Uterus (tissue), 4 donors: ENCODE measurements around the gene DIAPH3. TPM values are rescaled to one million over a fixed set of nuclear protein-coding genes. Genes with fewer than 3 reads are reported as not detected.

Experiments used
- DNase-seq, 2 donors: peaks; one replicate each; pipeline ENCODE4 v3.0.0-alpha.2; 2019 to 2020
- H3K27ac ChIP-seq, 2 donors: fragments of 200-600 bp; sonication (generic); 1 replicate in 1 of 2; 2 replicates in 1 of 2; pipeline ENCODE4 v1.5.1; 2016 to 2018
- H3K27me3 ChIP-seq, 2 donors: fragments of 200-600 bp; sonication (generic); one replicate each; pipeline ENCODE4 v1.5.1; 2018 to 2019; ENCODE audit warnings: control low read depth in 1 of 2
- H3K36me3 ChIP-seq, 2 donors: fragments of 200-600 bp; sonication (generic); one replicate each; pipeline ENCODE4 v1.5.1; 2019; ENCODE audit warnings: control low read depth in 1 of 2
- H3K4me1 ChIP-seq, 2 donors: fragments of 200-600 bp; sonication (generic); one replicate each; pipeline ENCODE4 v1.5.1; 2018 to 2019; ENCODE audit warnings: control low read depth in 1 of 2
- H3K4me3 ChIP-seq, 2 donors: fragments of 200-600 bp; sonication (generic); 1 replicate in 1 of 2; 2 replicates in 1 of 2; pipeline ENCODE4 v1.5.1; 2018 to 2019; ENCODE audit warnings: mild to moderate bottlenecking in 1 of 2
- H3K9me3 ChIP-seq, 2 donors: fragments of 200-600 bp; sonication (generic); one replicate each; pipeline ENCODE4 v1.5.1; 2019; ENCODE audit warnings: control low read depth in 1 of 2
- CTCF ChIP-seq, 4 experiments: fragments of 200-600 bp in 2 of 4; fragments of 450-650 bp in 2 of 4; sonication (generic) in 2 of 4; IDR thresholded peaks; one replicate each; pipeline ENCODE4 v1.5.1; 2016 to 2019; ENCODE audit warnings: antibody characterized with exemption in 4 of 4, mild to moderate bottlenecking in 2 of 4, moderate library complexity in 1 of 4
- POLR2A ChIP-seq, 2 donors: fragments of 450-650 bp; IDR thresholded peaks; one replicate each; pipeline ENCODE4 v1.6.1; 2016; ENCODE audit warnings: antibody characterized with exemption in 2 of 2, mild to moderate bottlenecking in 1 of 2, moderate library complexity in 1 of 2
- intact Hi-C: fragments of 100-400 bp; cut with DNase I; formaldehyde crosslinking; loops from one replicate; pipeline ENCODE4 v1.15.1; 2023; ENCODE audit warnings: low total_unique reads
- total RNA-seq, 4 donors: library from RNA; depleted of rRNA in 3 of 4; stranded (reverse); fragments of >200 nt in 3 of 4; gene quantifications; one replicate each; pipeline versions ENCODE4 v1.1.0 to v1.2.4, GENCODE V29; 2014 to 2023
- donor health status: DM: yes; HTN: yes; CAD: no.

Gene DIAPH3
- total RNA-seq, 4 donors from 2014 or later, result 11.4 TPM; not detected in 3

GRCh38 chr13:60134376-60134775 lies 29.4 kb downstream of the DIAPH3 start:
- Histone ChIP-seq H3K36me3 (no peaks in the 10 kb centered on the region), H3K4me1 (no peaks in the 10 kb centered on the region), H3K27ac (no peak overlapping the region), H3K9me3 (no peaks in the 10 kb centered on the region), H3K27me3 (no peaks in the 10 kb centered on the region), H3K4me3 (no peak overlapping the region)
- no peak for DNase-seq
- intact Hi-C loops, result no loop called here
- TF ChIP-seq CTCF (IDR thresholded peaks at IDR 0.05), result no peak
- TF ChIP-seq POLR2A (IDR thresholded peaks at IDR 0.05), result no peak

- no peak overlapping the region for H3K27ac ChIP-seq
- no peaks in the 10 kb centered on the region for H3K27me3 ChIP-seq
- H3K9me3 ChIP-seq, result no peaks in the 10 kb centered on the region
- no peak for DNase-seq
- no peaks in the 10 kb centered on the region for H3K4me1 ChIP-seq
- no peak overlapping the region for H3K4me3 ChIP-seq
- intact Hi-C loops, result no loop called here
- TF ChIP-seq CTCF (IDR thresholded peaks at IDR 0.05) (no peak), POLR2A (IDR thresholded peaks at IDR 0.05) (no peak)
- H3K36me3 ChIP-seq, result no peaks in the 10 kb centered on the region
These were observed 42.4 kb downstream of the DIAPH3 start for GRCh38 chr13:60121337-60121687.

DNA sequence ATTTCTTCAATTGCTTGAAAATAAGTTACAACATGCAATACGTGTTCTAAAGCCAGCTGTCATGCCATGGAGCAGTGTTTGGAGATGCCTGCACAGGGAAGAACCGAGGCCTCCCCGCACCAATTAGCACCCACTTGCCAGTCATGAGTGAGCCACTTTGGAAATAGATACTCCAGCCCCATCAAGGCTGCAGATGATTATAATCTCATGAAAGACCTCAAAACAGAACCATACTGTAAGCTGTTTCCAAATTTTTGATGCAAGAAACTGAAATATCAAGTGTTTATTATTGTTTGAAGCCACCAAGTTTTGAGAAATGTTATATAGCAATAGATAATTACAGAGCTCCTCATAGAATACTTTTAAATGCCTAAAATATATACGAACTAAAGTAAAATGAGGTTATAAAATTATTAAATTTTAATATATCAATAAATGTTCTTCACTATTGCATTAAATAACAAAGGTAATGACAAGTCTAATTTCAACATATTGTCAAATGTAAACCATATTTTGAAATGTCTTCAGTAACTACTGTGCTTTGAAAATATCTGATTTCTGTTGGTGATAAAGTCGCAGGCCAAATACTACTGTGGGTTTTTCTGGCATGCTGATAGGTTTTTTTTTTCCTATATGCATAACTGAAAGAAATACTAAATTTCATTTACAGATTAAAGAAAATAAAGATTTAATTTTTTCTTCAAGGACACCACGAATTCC lies 43.0 kb downstream of the DIAPH3 start:
- H3K4me3 ChIP-seq, result no peak overlapping the region
- TF ChIP-seq CTCF (IDR thresholded peaks at IDR 0.05) (no peak), POLR2A (IDR thresholded peaks at IDR 0.05) (no peak)
- no peak for DNase-seq
- H3K9me3 ChIP-seq, result no peaks in the 10 kb centered on the region
- no peak overlapping the region for H3K27ac ChIP-seq
- no peaks in the 10 kb centered on the region for H3K36me3 ChIP-seq
- H3K27me3 ChIP-seq, result no peaks in the 10 kb centered on the region
- no peaks in the 10 kb centered on the region for H3K4me1 ChIP-seq
- intact Hi-C loops, result no loop called here

- intact Hi-C loops, result no loop called here
- Histone ChIP-seq H3K9me3 (no peaks in the 10 kb centered on the region), H3K27me3 (no peaks in the 10 kb centered on the region), H3K36me3 (no peaks in the 10 kb centered on the region), H3K4me1 (no peaks in the 10 kb centered on the region), H3K27ac (no peak overlapping the region), H3K4me3 (no peak overlapping the region)
- no peak for DNase-seq
- TF ChIP-seq POLR2A (IDR thresholded peaks at IDR 0.05) (no peak), CTCF (IDR thresholded peaks at IDR 0.05) (no peak)
These were observed 44.9 kb downstream of the DIAPH3 start for GRCh38 chr13:60118696-60119400.

GRCh38 chr13:60114499-60115028 lies 49.2 kb downstream of the DIAPH3 start:
- no peak overlapping the region for H3K27ac ChIP-seq
- DNase-seq, result no peak
- H3K4me3 ChIP-seq, result no peak overlapping the region
- no peaks in the 10 kb centered on the region for H3K36me3 ChIP-seq
- intact Hi-C loops, result no loop called here
- no peaks in the 10 kb centered on the region for H3K27me3 ChIP-seq
- no peaks in the 10 kb centered on the region for H3K4me1 ChIP-seq
- no peak for TF ChIP-seq POLR2A (IDR thresholded peaks at IDR 0.05)
- TF ChIP-seq CTCF (IDR thresholded peaks at IDR 0.05), result no peak
- no peaks in the 10 kb centered on the region for H3K9me3 ChIP-seq
